ENCODE results near the gene ZNF330. TPM values are rescaled to one million over a fixed set of nuclear protein-coding genes. Genes with fewer than 3 reads are reported as not detected.

The ZNF330 gene
- total RNA-seq, result 38.0 and 43.2 TPM in 2 replicates

DNA sequence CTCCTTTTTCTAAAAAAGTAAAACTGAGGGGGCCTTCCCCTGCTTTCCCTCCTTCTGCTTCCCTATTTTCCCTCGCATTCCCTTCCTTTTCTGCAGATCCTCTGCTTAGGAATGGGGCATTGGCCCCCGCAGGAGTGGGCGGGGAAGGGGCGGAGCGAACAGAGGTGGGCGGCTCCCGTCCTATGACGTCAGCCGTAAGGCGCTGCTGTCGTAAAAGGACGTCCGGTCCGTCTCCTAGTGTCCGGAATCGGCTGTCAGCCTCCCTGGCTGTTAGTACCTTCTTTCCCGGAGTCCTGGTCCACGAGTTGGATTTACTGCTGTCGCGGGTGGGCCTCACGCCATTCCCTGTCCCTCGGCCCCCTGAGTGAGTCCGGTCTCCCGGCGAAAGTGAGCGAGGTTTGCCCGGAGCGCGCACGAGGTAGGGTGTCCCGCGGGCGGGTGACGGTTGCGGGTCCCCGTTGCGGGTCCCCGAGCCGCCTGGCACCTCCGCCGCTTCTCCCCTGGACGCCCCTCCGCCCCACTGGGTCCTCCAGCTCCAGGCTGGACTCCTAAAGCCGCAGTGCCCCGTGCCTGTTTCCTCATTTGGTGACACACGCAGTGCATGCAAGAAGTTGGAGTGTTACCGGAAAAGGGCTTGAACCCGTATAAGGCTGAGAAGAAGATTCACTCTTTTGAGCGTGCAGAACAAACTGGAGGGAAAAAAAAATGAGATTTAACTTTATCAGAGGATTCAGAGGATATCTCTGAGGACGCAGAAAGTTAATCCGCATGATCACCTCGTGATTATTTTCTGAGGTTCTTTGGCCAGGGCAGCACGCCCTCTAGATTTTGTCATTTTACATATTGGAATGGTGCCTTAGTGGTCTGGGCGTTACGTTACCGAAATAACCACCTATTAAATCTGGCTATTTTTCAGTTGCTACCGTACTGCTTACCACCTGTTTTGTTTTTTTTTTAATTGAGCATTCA is at the start of gene ZNF330:
Gene ZNF330, plus strand, starts transcription at position 205 of the 969 bp plus-strand sequence. CDS start 1,477 bp downstream, outside the sequence.

Other genes with a start within 250 kb of the ZNF330 start
- 0.46 and 0.65 TPM in 2 replicates for gene RNF150, start 87.4 kb upstream of the ZNF330 start, total RNA-seq